OCI-LY7 (cell line): Measurements from ENCODE around the gene SLC2A13. TPM values are rescaled to one million over a fixed set of nuclear protein-coding genes. Genes with fewer than 3 reads are reported as not detected.
"Not testable (repeated sequence)": the region's sequence is repeated elsewhere in the genome, so short reads cannot be mapped to it uniquely, and the experiment has no call there.

Experiments
- BruUV-seq: library from RNA; stranded (reverse); fragments of 400-500 nt; replicated peaks from 2 replicates; lab custom pipeline; 2021; lab: Mats Ljungman, UMichigan
- CTCF ChIA-PET: fragments of 300-600 bp; sonication (Branson Sonifier 250); formaldehyde crosslinking; loops from one replicate; lab custom pipeline; 2022; ENCODE audit warnings: antibody characterized with exemption; ENCODE audit not compliant: unreplicated experiment; lab: Charles Lee
- POLR2A ChIA-PET: fragments of 300-600 bp; sonication (Branson Sonifier 250); formaldehyde crosslinking; loops from one replicate; lab custom pipeline; 2022; ENCODE audit warnings: antibody characterized with exemption; lab: Charles Lee
- DNase-seq: peaks from one replicate; pipeline ENCODE4 v3.0.0-alpha.2; 2015; ENCODE audit warnings: low spot score
- H2AFZ ChIP-seq: fragments of 200-600 bp; sonication (generic), shearing (Covaris generic); 2 replicates; pipeline ENCODE4 v1.6.1; 2014; ENCODE audit warnings: mild to moderate bottlenecking, antibody characterized with exemption, low read length, moderate library complexity
- H3K27ac ChIP-seq: fragments of 200-600 bp; sonication (generic); 2 replicates; pipeline ENCODE4 v1.5.1; 2014; ENCODE audit warnings: mixed run types, low read depth, mild to moderate bottlenecking, moderate library complexity, low read length, inconsistent platforms; ENCODE audit not compliant: poor library complexity, severe bottlenecking
- H3K36me3 ChIP-seq: fragments of 200-600 bp; sonication (generic); 2 replicates; pipeline ENCODE4 v1.6.1; 2014; ENCODE audit warnings: mild to moderate bottlenecking, antibody characterized with exemption, low read length, moderate library complexity, mixed read lengths; ENCODE audit not compliant: insufficient read depth
- H3K4me1 ChIP-seq: fragments of 200-600 bp; sonication (generic); 2 replicates; pipeline ENCODE4 v1.5.1; 2014; ENCODE audit warnings: mild to moderate bottlenecking, low read length; ENCODE audit not compliant: insufficient read depth, poor library complexity, severe bottlenecking
- H3K4me2 ChIP-seq: fragments of 200-600 bp; sonication (generic); 2 replicates; pipeline ENCODE4 v1.6.1; 2014; ENCODE audit warnings: mild to moderate bottlenecking, low read length
- H3K4me3 ChIP-seq: fragments of 200-600 bp; sonication (generic); 2 replicates; pipeline ENCODE4 v1.5.1; 2014; ENCODE audit warnings: mild to moderate bottlenecking, low read depth, low read length; ENCODE audit not compliant: poor library complexity, severe bottlenecking
- H3K79me2 ChIP-seq: fragments of 200-600 bp; sonication (generic); 2 replicates; pipeline ENCODE4 v1.6.1; 2016; ENCODE audit warnings: low read depth, mild to moderate bottlenecking, low read length, moderate library complexity, mixed read lengths; ENCODE audit not compliant: insufficient read depth
- H3K9me2 ChIP-seq: fragments of 200-600 bp; sonication (generic); 2 replicates; pipeline ENCODE4 v1.6.1; 2016; ENCODE audit warnings: mild to moderate bottlenecking, low read length, mixed read lengths; ENCODE audit not compliant: insufficient read depth
- H3K9me3 ChIP-seq: fragments of 200-600 bp; sonication (generic); 2 replicates; pipeline ENCODE4 v1.6.1; 2014; ENCODE audit warnings: mild to moderate bottlenecking, mixed run types, low read length, mixed read lengths
- H4K20me1 ChIP-seq: fragments of 200-600 bp; sonication (generic); 2 replicates; pipeline ENCODE4 v1.6.1; 2014; ENCODE audit warnings: mild to moderate bottlenecking, antibody characterized with exemption, low read length, moderate library complexity, mixed read lengths; ENCODE audit not compliant: insufficient read depth
- EZH2phosphoT487 ChIP-seq: fragments of 200-600 bp; sonication (generic); IDR thresholded peaks from 2 replicates; pipeline ENCODE4 v1.6.1; 2018; ENCODE audit warnings: low read depth, borderline replicate concordance, mild to moderate bottlenecking, mixed run types, antibody characterized with exemption, low read length, moderate library complexity, mixed read lengths
- intact Hi-C: fragments of 100-400 bp; cut with micrococcal nuclease; formaldehyde crosslinking; loops from one replicate; pipeline ENCODE4 v1.10.0; 2022; ENCODE audit not compliant: unreplicated experiment
- total RNA-seq, 2 experiments: library from RNA; depleted of rRNA in 1 of 2; stranded (reverse); fragments of >200 nt in 1 of 2; shearing (Covaris generic) in 1 of 2; gene quantifications; 2 replicates each; pipeline ENCODE4 v1.2.3, GENCODE V29; 2014 to 2022
- TF ChIP-seq, protein P1 (sequence below): fragments of 200-600 bp; sonication (generic); conservative IDR thresholded peaks from 2 replicates; pipeline ENCODE4 v1.5.1; 2014; ENCODE audit warnings: mild to moderate bottlenecking, antibody characterized with exemption, low read length, moderate library complexity, mixed read lengths

The SLC2A13 gene
- total RNA-seq, 2 experiments from 2014 or later, result 12.4 to 16.5 TPM

DNA sequence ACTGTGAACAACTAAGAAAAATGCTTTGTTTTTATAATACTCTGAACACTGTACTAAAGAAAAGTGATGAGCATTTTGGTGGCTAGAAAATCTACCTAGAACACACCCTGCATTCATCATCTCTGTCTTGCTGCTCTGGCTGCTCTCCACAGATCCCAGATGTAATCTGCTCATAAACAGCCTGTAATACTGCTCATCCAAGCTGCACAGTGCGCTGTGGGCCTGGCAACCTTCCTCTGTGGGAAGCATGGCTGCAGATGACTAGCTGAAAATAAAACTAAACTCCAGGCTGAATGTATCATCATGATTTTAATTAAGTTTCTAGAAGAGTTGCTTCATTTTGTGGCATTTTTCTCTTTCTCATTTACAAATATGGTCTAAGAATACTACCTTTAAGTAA, 200.7 kb downstream of the SLC2A13 start:
- Histone ChIP-seq H3K9me2 (no peaks in the 10 kb centered on the region), H3K4me3 (no peak overlapping the region), H3K36me3 (no peaks in the 10 kb centered on the region), H3K4me1 (no peaks in the 10 kb centered on the region), H3K9me3 (no peaks in the 10 kb centered on the region), H4K20me1 (no peaks in the 10 kb centered on the region), H3K79me2 (no peaks in the 10 kb centered on the region), H2AFZ (no peak overlapping the region), H3K27ac (no peak overlapping the region), H3K4me2 (no peak overlapping the region)
- DNase-seq, result no peak
- BruUV-seq, result no TSS peak
- TF ChIP-seq, protein P1, sequence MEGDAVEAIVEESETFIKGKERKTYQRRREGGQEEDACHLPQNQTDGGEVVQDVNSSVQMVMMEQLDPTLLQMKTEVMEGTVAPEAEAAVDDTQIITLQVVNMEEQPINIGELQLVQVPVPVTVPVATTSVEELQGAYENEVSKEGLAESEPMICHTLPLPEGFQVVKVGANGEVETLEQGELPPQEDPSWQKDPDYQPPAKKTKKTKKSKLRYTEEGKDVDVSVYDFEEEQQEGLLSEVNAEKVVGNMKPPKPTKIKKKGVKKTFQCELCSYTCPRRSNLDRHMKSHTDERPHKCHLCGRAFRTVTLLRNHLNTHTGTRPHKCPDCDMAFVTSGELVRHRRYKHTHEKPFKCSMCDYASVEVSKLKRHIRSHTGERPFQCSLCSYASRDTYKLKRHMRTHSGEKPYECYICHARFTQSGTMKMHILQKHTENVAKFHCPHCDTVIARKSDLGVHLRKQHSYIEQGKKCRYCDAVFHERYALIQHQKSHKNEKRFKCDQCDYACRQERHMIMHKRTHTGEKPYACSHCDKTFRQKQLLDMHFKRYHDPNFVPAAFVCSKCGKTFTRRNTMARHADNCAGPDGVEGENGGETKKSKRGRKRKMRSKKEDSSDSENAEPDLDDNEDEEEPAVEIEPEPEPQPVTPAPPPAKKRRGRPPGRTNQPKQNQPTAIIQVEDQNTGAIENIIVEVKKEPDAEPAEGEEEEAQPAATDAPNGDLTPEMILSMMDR, result no peak
- no peak for TF ChIP-seq EZH2phosphoT487
- ChIA-PET CTCF (no interaction called here), POLR2A (interaction anchor here (0.6 to 1.9 kb wide), 2 partner anchors 31 to 574 kb away, joined by 4 to 6 read pairs; no protein-coding TSS in a partner anchor)
- intact Hi-C loops, result no loop called here

DNA sequence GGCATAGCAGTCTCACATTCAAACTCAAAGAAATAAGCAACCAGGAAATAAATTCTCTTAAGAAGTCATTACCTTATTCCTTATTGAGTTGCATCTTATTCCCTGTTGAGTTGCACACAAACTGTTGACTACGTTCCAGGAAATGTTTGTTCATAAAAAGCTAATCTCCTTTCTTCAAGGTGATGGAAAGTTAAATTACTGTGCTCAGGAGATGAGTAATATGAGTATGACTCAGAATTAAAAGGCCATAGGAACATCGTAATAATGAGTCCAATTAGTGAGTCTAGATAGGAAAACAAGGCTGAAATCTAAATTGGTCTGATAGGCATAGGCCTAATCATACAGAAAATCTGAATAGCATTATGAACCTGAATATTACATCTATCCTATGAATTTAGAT, 203.1 kb downstream of the SLC2A13 start:
- H2AFZ ChIP-seq, result no peak overlapping the region
- no peaks in the 10 kb centered on the region for H3K79me2 ChIP-seq
- no peak for DNase-seq
- no peaks in the 10 kb centered on the region for H3K9me3 ChIP-seq
- no peaks in the 10 kb centered on the region for H3K36me3 ChIP-seq
- TF ChIP-seq, protein P1, result no peak
- TF ChIP-seq EZH2phosphoT487, result no peak
- POLR2A ChIA-PET, result no interaction called here
- CTCF ChIA-PET, result no interaction called here
- no peaks in the 10 kb centered on the region for H3K9me2 ChIP-seq
- H3K4me1 ChIP-seq, result no peaks in the 10 kb centered on the region
- no peak overlapping the region for H3K27ac ChIP-seq
- no TSS peak for BruUV-seq
- H3K4me3 ChIP-seq, result no peak overlapping the region
- no peaks in the 10 kb centered on the region for H4K20me1 ChIP-seq
- intact Hi-C loops, result no loop called here
- H3K4me2 ChIP-seq, result no peak overlapping the region

DNA sequence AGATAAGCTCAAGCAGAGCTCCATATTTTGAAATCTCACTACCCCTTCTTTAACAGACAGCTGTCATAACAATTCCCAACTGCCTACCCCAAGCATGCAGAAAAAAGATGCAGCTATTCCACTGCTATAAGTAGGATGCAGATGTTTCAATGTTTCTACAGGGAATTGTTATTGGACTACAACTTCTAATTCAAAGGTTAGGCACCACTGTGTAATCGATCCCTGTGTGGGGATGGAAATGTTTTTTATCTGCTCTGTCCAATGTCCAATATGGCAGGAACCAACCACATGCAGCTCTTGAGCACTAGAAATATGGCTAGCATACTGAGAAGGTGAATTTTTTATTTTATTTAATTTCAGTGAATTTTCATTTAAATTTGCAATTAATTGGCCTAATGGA, 208.6 kb downstream of the SLC2A13 start:
- CTCF ChIA-PET, result no interaction called here
- no peak for DNase-seq
- POLR2A ChIA-PET, result interaction anchor here (0.6 kb wide), 1 partner anchor 448 kb away, joined by 4 read pairs; no protein-coding TSS in a partner anchor
- intact Hi-C loops, result no loop called here
- Histone ChIP-seq H3K4me3 (no peak overlapping the region), H3K79me2 (no peaks in the 10 kb centered on the region), H3K36me3 (no peaks in the 10 kb centered on the region), H3K9me2 (no peaks in the 10 kb centered on the region), H3K9me3 (0 out of 2 replicates have a peak, but pooled peaks cover 3% of the 10 kb centered on the region), H4K20me1 (no peaks in the 10 kb centered on the region), H3K4me1 (no peaks in the 10 kb centered on the region), H3K4me2 (no peak overlapping the region), H2AFZ (no peak overlapping the region), H3K27ac (no peak overlapping the region)
- no TSS peak for BruUV-seq
- TF ChIP-seq, protein P1, result no peak

DNA sequence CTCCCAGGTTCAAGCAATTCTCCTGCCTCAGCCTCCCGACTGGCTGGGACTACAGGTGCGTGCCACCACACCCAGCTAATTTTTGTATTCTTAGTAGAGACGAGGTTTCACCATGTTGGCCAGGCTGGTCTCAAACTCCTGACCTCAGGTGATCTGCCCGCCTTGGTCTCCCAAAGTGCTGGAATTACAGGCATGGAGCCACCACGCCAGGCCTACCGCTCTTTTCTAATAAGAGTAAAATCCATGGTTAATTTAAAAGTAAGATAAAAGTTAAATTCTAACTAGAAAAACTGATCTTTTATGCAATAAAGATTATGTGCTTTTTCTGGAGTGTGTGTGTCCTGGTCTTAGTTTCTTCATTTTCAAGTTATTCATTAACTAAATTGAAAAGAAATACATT, 212.5 kb downstream of the SLC2A13 start:
- H3K9me2 ChIP-seq, H3K9me3 ChIP-seq, BruUV-seq, H4K20me1 ChIP-seq, H2AFZ ChIP-seq, H3K36me3 ChIP-seq, DNase-seq, H3K79me2 ChIP-seq, H3K4me1 ChIP-seq, H3K4me2 ChIP-seq, CTCF ChIA-PET, intact Hi-C loops, H3K4me3 ChIP-seq, H3K27ac ChIP-seq: not testable (repeated sequence)
- POLR2A ChIA-PET, result interaction anchor here (0.8 to 1.1 kb wide), 2 partner anchors 31 to 444 kb away, joined by 4 to 5 read pairs; no protein-coding TSS in a partner anchor
